HEK293T (cell line): ENCODE measurements around the gene C1R.

ENCODE experiments used
- BHLHE40 ChIP-seq: fragments of 450-650 bp; IDR thresholded peaks from 2 replicates; pipeline ENCODE4 v1.6.1; 2016; ENCODE audit warnings: mild to moderate bottlenecking, moderate library complexity, borderline replicate concordance
- L3MBTL2 ChIP-seq: fragments of 450-650 bp; conservative IDR thresholded peaks from 2 replicates; pipeline ENCODE4 v1.6.1; 2016; ENCODE audit warnings: mild to moderate bottlenecking
- SP1 ChIP-seq: fragments of 450-650 bp; IDR thresholded peaks from 2 replicates; pipeline ENCODE4 v1.6.1; 2017

DNA sequence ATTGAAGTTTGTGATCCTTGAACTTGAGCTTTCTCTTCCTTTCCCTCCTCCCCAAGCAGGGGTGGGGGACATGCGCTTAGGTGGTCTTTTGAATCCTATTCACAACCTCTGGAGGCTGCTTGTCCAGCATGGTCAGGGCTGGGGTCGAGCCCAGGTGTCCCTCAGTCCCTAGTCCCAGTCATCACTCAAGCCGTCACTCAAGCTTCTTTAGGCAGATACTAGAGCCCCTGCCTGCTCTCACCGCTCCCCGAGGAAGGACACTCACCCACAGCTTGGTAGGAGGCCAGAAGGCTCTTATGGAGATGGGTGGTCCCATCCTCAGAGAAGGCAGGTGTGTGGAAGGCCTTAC is 17.3 kb upstream of the C1R start:
- no peak for TF ChIP-seq L3MBTL2
- TF ChIP-seq SP1, result no peak
- TF ChIP-seq BHLHE40, result no peak
